Transverse colon (tissue), 3 donors: ENCODE measurements around the gene KCTD21.

ENCODE experiments used
- POLR2A ChIP-seq: fragments of 450-650 bp; IDR thresholded peaks from one replicate; pipeline ENCODE4 v1.6.1; 2016; ENCODE audit warnings: antibody characterized with exemption, mild to moderate bottlenecking, moderate library complexity
- TF ChIP-seq, protein P1 (sequence below), 5 experiments: fragments of 200-600 bp in 3 of 5; fragments of 450-650 bp in 2 of 5; sonication (generic) in 3 of 5; IDR thresholded peaks; 1 replicate in 2 of 5; 2 replicates in 3 of 5; pipeline ENCODE4 v1.5.1; 2016 to 2017; ENCODE audit warnings: antibody characterized with exemption in 5 of 5, inconsistent platforms in 3 of 5, mild to moderate bottlenecking in 2 of 5, moderate library complexity in 1 of 5

DNA sequence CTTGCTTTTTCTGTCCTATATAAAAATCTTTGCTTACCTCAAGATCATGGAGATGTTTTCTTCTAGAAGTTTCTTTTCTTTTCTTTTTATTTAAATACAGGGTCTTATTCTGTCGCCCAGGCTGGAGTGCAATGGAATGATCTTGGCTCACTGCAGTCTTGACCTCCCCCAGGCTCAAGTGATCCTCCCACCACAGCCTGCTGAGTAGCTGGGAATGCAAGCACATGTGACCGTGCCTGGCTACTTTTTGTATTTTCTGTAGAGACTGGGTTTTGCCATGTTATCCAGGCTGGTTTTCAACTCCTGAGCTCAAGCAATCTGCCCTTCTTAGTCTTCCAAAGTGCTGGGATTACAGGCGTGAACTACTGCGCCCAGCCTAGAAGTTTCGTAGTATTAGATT is 45.6 kb upstream of the KCTD21 start:
- no peak for TF ChIP-seq POLR2A
- TF ChIP-seq, protein P1, sequence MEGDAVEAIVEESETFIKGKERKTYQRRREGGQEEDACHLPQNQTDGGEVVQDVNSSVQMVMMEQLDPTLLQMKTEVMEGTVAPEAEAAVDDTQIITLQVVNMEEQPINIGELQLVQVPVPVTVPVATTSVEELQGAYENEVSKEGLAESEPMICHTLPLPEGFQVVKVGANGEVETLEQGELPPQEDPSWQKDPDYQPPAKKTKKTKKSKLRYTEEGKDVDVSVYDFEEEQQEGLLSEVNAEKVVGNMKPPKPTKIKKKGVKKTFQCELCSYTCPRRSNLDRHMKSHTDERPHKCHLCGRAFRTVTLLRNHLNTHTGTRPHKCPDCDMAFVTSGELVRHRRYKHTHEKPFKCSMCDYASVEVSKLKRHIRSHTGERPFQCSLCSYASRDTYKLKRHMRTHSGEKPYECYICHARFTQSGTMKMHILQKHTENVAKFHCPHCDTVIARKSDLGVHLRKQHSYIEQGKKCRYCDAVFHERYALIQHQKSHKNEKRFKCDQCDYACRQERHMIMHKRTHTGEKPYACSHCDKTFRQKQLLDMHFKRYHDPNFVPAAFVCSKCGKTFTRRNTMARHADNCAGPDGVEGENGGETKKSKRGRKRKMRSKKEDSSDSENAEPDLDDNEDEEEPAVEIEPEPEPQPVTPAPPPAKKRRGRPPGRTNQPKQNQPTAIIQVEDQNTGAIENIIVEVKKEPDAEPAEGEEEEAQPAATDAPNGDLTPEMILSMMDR (IDR thresholded peaks at IDR 0.05), result no peak
